SK-N-MC (cell line): ENCODE results near the gene BMPR1A.

Source experiments
- DNase-seq: peaks from one replicate; pipeline ENCODE4 v3.0.0-alpha.2; 2011; ENCODE audit warnings: low read depth, low spot score
- H3K27ac ChIP-seq: fragments of 200-600 bp; sonication (generic); 2 replicates; pipeline ENCODE4 v1.5.1; 2016; ENCODE audit warnings: mixed run types
- H3K36me3 ChIP-seq: fragments of 200-600 bp; sonication (generic); 2 replicates; pipeline ENCODE4 v1.6.1; 2017; ENCODE audit warnings: antibody characterized with exemption, low read length, mixed read lengths; ENCODE audit not compliant: insufficient read depth
- H3K4me3 ChIP-seq: fragments of 200-600 bp; sonication (generic); 2 replicates; pipeline ENCODE4 v1.5.1; 2016
- H3K9ac ChIP-seq: fragments of 200-600 bp; sonication (generic); 2 replicates; pipeline ENCODE4 v1.8.0; 2017; ENCODE audit warnings: mixed run types, mixed read lengths; ENCODE audit not compliant: insufficient read length
- H3K9me3 ChIP-seq: fragments of 200-600 bp; sonication (generic); 2 replicates; pipeline ENCODE4 v1.6.1; 2017; ENCODE audit warnings: low read depth, mild to moderate bottlenecking, antibody characterized with exemption, low read length, moderate library complexity, mixed read lengths
- EZH2 ChIP-seq: fragments of 200-600 bp; sonication (generic); IDR thresholded peaks from one replicate; pipeline ENCODE4 v1.6.1; 2017; ENCODE audit warnings: antibody characterized with exemption
- FOXP2 ChIP-seq: optimal IDR thresholded peaks from 2 replicates; pipeline ENCODE3; 2011; ENCODE audit warnings: mild to moderate bottlenecking, moderate library complexity; ENCODE audit not compliant: insufficient read depth; ENCODE audit errors: extremely low read length, control extremely low read depth
- POLR2AphosphoS5 ChIP-seq: IDR thresholded peaks from 2 replicates; pipeline ENCODE4 v1.6.1; 2012; ENCODE audit warnings: mild to moderate bottlenecking, low read depth, low read length, borderline replicate concordance

BMPR1A gene

GRCh38 chr10:86958901-86959736 lies 202.7 kb downstream of the BMPR1A start:
- no peak for DNase-seq
- H3K27ac ChIP-seq, result no peak overlapping the region
- H3K9ac ChIP-seq, result no peak overlapping the region

GRCh38 chr10:86959737-86960002 lies 203.3 kb downstream of the BMPR1A start:
- Histone ChIP-seq H3K36me3 (no peaks in the 10 kb centered on the region), H3K27ac (no peak overlapping the region), H3K9me3 (no peaks in the 10 kb centered on the region), H3K9ac (no peak overlapping the region), H3K4me3 (no peak overlapping the region)
- no peak for TF ChIP-seq POLR2AphosphoS5
- TF ChIP-seq FOXP2, result no peak
- no peak for TF ChIP-seq EZH2
- no peak for DNase-seq

More at GRCh38 chr10:86958901-86959736, 202.7 kb downstream of the BMPR1A start:
- no peak for TF ChIP-seq FOXP2
- TF ChIP-seq POLR2AphosphoS5, result no peak
- TF ChIP-seq EZH2, result no peak
- H3K9me3 ChIP-seq, result no peaks in the 10 kb centered on the region
- H3K36me3 ChIP-seq, result no peaks in the 10 kb centered on the region
- no peak overlapping the region for H3K4me3 ChIP-seq

- DNase-seq, result no peak
- TF ChIP-seq POLR2AphosphoS5 (no peak), FOXP2 (no peak), EZH2 (no peak)
- H3K9ac ChIP-seq, result no peak overlapping the region
- no peak overlapping the region for H3K4me3 ChIP-seq
- H3K36me3 ChIP-seq, result no peaks in the 10 kb centered on the region
- no peaks in the 10 kb centered on the region for H3K9me3 ChIP-seq
- no peak overlapping the region for H3K27ac ChIP-seq
Measured at GRCh38 chr10:86960003-86960862, 203.8 kb downstream of the BMPR1A start.

- no peaks in the 10 kb centered on the region for H3K9me3 ChIP-seq
- TF ChIP-seq POLR2AphosphoS5, result no peak
- no peak for TF ChIP-seq FOXP2
- no peaks in the 10 kb centered on the region for H3K36me3 ChIP-seq
- no peak overlapping the region for H3K27ac ChIP-seq
- no peak overlapping the region for H3K4me3 ChIP-seq
- DNase-seq, result no peak
- no peak overlapping the region for H3K9ac ChIP-seq
Measured at GRCh38 chr10:86960863-86961434, 204.5 kb downstream of the BMPR1A start.

- no peak for TF ChIP-seq EZH2
- no peak for TF ChIP-seq FOXP2
- no peak for TF ChIP-seq POLR2AphosphoS5
Measured at GRCh38 chr10:86961481-86962091, 205.2 kb downstream of the BMPR1A start.

GRCh38 chr10:86962136-86962980 lies 205.9 kb downstream of the BMPR1A start:
- Histone ChIP-seq H3K4me3 (no peak overlapping the region), H3K9ac (no peak overlapping the region), H3K27ac (no peak overlapping the region), H3K36me3 (no peaks in the 10 kb centered on the region), H3K9me3 (no peaks in the 10 kb centered on the region)
- no peak for DNase-seq
- TF ChIP-seq FOXP2 (no peak), POLR2AphosphoS5 (no peak), EZH2 (no peak)

More at GRCh38 chr10:86961481-86962091, 205.2 kb downstream of the BMPR1A start:
- H3K36me3 ChIP-seq, result no peaks in the 10 kb centered on the region
- DNase-seq, result no peak
- no peak overlapping the region for H3K9ac ChIP-seq
- H3K4me3 ChIP-seq, result no peak overlapping the region
- H3K27ac ChIP-seq, result no peak overlapping the region
- no peaks in the 10 kb centered on the region for H3K9me3 ChIP-seq

- H3K9me3 ChIP-seq, result no peaks in the 10 kb centered on the region
- no peak for TF ChIP-seq FOXP2
- no peak for TF ChIP-seq POLR2AphosphoS5
- TF ChIP-seq EZH2, result no peak
- no peaks in the 10 kb centered on the region for H3K36me3 ChIP-seq
- no peak overlapping the region for H3K27ac ChIP-seq
- no peak overlapping the region for H3K4me3 ChIP-seq
- DNase-seq, result no peak
- no peak overlapping the region for H3K9ac ChIP-seq
Measured at GRCh38 chr10:86962981-86963310, 206.5 kb downstream of the BMPR1A start.

- DNase-seq, result no peak
- Histone ChIP-seq H3K36me3 (no peaks in the 10 kb centered on the region), H3K9me3 (no peaks in the 10 kb centered on the region), H3K27ac (no peak overlapping the region), H3K9ac (no peak overlapping the region), H3K4me3 (no peak overlapping the region)
- TF ChIP-seq EZH2 (no peak), FOXP2 (no peak), POLR2AphosphoS5 (no peak)
Measured at GRCh38 chr10:86963341-86963919, 207.0 kb downstream of the BMPR1A start.
